ENCODE data around the gene ZNF324. TPM values are rescaled to one million over a fixed set of nuclear protein-coding genes. Genes with fewer than 3 reads are reported as not detected.
"Not testable (repeated sequence)": the region's sequence is repeated elsewhere in the genome, so short reads cannot be mapped to it uniquely, and the experiment has no call there.

ZNF324 gene
- total RNA-seq, 2 experiments from 2014 or later = 4.7 to 7.5 TPM

- Mint-ChIP-seq H3K9me3 (ENCODE audit: low read depth) (peaks cover 14% of the 10 kb centered on the region), H3K4me1 (peaks cover 25% of the 10 kb centered on the region), H3K27ac (peak within 1 kb of the TSS; percentile 55), H3K4me3 (peak within 1 kb of the TSS; percentile 77), H3K36me3 (ENCODE audit: low read depth) (peaks cover 18% of the 10 kb centered on the region), H3K27me3 (peaks cover 15% of the 10 kb centered on the region)
- POLR2A ChIA-PET = interaction anchor here (0.5 to 1.0 kb wide), 5 partner anchors 9 to 52 kb away, joined by 3 to 5 read pairs (median 3); partner anchors contain the start of genes ZNF132 and ZNF324
- peak; percentile 98 for DNase-seq
- intact Hi-C loops (cut with DNase I, micrococcal nuclease) = loop anchor here (1.0 kb wide), 17 partner anchors 11 to 173 kb away; partner anchors contain the start of genes ZNF132 (in 2 of the 2), ERVK3-1 (in 1 of the 2), MZF1 (in 1 of the 2) and ZBTB45 (in 1 of the 2)
- ATAC-seq = peak; percentile 99
- CTCF ChIA-PET = interaction anchor here (0.5 to 1.7 kb wide), 4 partner anchors 62 to 271 kb away, joined by 3 to 6 read pairs (median 4); partner anchors contain the start of gene ZBTB45
These were observed 15.3 kb upstream of the ZNF324 start, which contains the start of gene ZNF324B for GRCh38 chr19:58451358-58452101. Gene ZNF324B (plus strand): TSS chr19:58451622. CDS start chr19:58453702, 2,080 bp downstream.

DNA sequence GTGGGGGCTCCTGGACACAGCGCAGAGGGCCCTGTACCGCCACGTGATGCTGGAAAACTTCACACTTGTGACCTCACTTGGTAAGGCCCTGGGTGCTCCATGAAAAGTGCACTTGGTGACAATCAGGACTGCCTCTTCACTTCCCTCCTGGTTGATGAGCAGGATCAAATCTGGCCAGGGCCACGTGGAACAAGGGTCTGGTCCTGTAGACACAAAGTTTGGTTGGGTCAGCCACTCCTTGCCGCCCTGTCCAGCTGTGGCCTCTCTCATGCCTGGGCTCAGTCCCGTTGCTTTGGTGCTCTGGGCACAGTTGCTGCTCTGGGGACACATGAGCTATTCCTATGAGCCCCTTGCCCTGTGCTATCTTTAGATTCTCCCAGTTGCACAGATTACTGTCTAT lies 13.1 kb upstream of the ZNF324 start:
- H3K9me3 Mint-ChIP-seq (ENCODE audit: low read depth) = peaks cover 7% of the 10 kb centered on the region
- ATAC-seq (no peak), DNase-seq (no peak)
- CTCF ChIA-PET = no interaction called here
- no peak overlapping the region for H3K4me3 Mint-ChIP-seq
- peaks cover 25% of the 10 kb centered on the region for H3K4me1 Mint-ChIP-seq
- H3K27ac Mint-ChIP-seq = no peak overlapping the region
- intact Hi-C loops (cut with DNase I, micrococcal nuclease) = no loop called here
- peaks cover 4% of the 10 kb centered on the region for H3K27me3 Mint-ChIP-seq
- peaks cover 22% of the 10 kb centered on the region for H3K36me3 Mint-ChIP-seq (ENCODE audit: low read depth)
- POLR2A ChIA-PET = interaction anchor here (0.7 kb wide), 1 partner anchor 57 kb away, joined by 3 read pairs; no protein-coding TSS in a partner anchor

GRCh38 chr19:58455306-58455705 lies 11.6 kb upstream of the ZNF324 start:
- ATAC-seq = no peak
- H3K4me3 Mint-ChIP-seq = no peak overlapping the region

DNA sequence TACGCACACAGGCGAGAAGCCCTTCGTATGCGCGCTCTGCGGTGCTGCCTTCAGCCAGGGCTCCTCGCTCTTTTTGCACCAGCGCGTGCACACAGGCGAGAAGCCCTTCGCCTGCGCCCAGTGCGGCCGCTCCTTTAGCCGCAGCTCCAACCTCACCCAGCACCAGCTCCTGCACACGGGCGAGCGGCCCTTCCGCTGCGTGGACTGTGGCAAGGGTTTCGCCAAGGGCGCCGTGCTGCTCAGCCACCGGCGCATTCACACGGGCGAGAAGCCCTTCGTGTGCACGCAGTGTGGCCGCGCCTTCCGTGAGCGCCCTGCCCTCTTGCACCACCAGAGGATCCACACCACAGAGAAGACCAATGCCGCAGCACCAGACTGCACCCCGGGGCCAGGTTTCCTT lies 10.8 kb upstream of the ZNF324 start:
- Mint-ChIP-seq H3K27me3 (no peaks in the 10 kb centered on the region), H3K9me3 (ENCODE audit: low read depth) (no peaks in the 10 kb centered on the region), H3K27ac (no peak overlapping the region), H3K36me3 (ENCODE audit: low read depth) (peaks cover 24% of the 10 kb centered on the region), H3K4me1 (peaks cover 21% of the 10 kb centered on the region), H3K4me3 (no peak overlapping the region)
- ChIA-PET CTCF (no interaction called here), POLR2A (no interaction called here)
- DNase-seq (no peak), ATAC-seq (no peak)
- intact Hi-C loops (cut with DNase I, micrococcal nuclease) = no loop called here

More at GRCh38 chr19:58455306-58455705, 11.6 kb upstream of the ZNF324 start:
- Mint-ChIP-seq H3K27me3 (peaks cover 4% of the 10 kb centered on the region), H3K9me3 (ENCODE audit: low read depth) (no peaks in the 10 kb centered on the region), H3K36me3 (ENCODE audit: low read depth) (peaks cover 24% of the 10 kb centered on the region), H3K4me1 (peaks cover 25% of the 10 kb centered on the region), H3K27ac (no peak overlapping the region)
- ChIA-PET POLR2A (no interaction called here), CTCF (no interaction called here)
- intact Hi-C loops (cut with DNase I, micrococcal nuclease) = no loop called here
- DNase-seq = no peak

GRCh38 chr19:58460039-58460438 lies 6.8 kb upstream of the ZNF324 start:
- H3K9me3 Mint-ChIP-seq (ENCODE audit: low read depth) = no peaks in the 10 kb centered on the region
- no peak overlapping the region for H3K4me3 Mint-ChIP-seq
- H3K4me1 Mint-ChIP-seq = peaks cover 6% of the 10 kb centered on the region
- no peak overlapping the region for H3K27ac Mint-ChIP-seq
- no peaks in the 10 kb centered on the region for H3K27me3 Mint-ChIP-seq
- intact Hi-C loops (cut with DNase I, micrococcal nuclease) = no loop called here
- peak; percentile 72 for ATAC-seq
- ChIA-PET CTCF (interaction anchor here (1.1 kb wide), 1 partner anchor 48 kb away, joined by 3 read pairs; no protein-coding TSS in a partner anchor), POLR2A (no interaction called here)
- H3K36me3 Mint-ChIP-seq (ENCODE audit: low read depth) = peaks cover 16% of the 10 kb centered on the region
- no peak for DNase-seq

DNA sequence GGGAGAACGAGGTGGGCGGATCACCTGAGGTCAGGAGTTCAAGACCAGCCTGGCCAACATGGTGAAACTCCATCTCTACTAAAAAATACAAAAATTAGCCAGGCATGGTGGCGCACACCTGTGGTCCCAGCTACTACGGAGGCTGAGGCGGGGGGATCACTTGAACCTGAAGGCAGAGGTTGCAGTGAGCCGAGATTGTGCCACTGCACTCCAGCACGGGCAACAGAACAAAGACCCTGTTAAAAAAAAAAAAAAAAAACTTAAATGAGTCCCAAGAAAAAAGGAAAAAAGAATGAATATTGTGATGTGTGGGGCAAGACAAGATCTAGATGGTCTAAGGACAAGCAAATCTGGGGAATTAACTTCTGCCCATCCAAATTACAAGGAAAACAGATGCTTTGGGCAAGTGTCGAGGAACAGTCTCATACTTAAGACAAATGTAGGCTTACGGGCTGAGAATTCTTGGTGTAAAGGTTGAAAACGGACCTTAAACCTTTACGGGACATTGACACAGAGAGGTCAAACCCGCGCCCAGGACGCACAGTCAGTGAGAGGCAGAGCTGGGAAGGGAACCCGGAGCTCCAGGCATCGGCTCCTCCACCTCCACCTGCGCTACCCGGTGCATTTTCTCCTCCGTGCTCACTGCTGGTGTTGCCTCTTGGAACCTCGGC lies 656 bp upstream of the ZNF324 start:
- Mint-ChIP-seq H3K9me3 (ENCODE audit: low read depth) (no peaks in the 10 kb centered on the region), H3K27ac (no peak overlapping the region), H3K4me3 (peak overlapping the region; percentile 86), H3K36me3 (ENCODE audit: low read depth) (peaks cover 8% of the 10 kb centered on the region), H3K4me1 (peaks cover 22% of the 10 kb centered on the region), H3K27me3 (peaks cover 2% of the 10 kb centered on the region)
- ATAC-seq = peak; percentile 17
- DNase-seq = no peak
- ChIA-PET POLR2A (interaction anchor here (0.7 kb wide), 1 partner anchor 15 kb away, joined by 3 read pairs; the partner anchor contains the start of gene ZNF324B), CTCF (no interaction called here)
- intact Hi-C loops (cut with DNase I, micrococcal nuclease) = loop anchor here (1.0 to 2.0 kb wide), 13 partner anchors 9 to 188 kb away; partner anchors contain the start of genes ZNF584 (in 2 of the 2), CHMP2A (in 1 of the 2), ERVK3-1 (in 1 of the 2) and MZF1 (in 1 of the 2)

DNA sequence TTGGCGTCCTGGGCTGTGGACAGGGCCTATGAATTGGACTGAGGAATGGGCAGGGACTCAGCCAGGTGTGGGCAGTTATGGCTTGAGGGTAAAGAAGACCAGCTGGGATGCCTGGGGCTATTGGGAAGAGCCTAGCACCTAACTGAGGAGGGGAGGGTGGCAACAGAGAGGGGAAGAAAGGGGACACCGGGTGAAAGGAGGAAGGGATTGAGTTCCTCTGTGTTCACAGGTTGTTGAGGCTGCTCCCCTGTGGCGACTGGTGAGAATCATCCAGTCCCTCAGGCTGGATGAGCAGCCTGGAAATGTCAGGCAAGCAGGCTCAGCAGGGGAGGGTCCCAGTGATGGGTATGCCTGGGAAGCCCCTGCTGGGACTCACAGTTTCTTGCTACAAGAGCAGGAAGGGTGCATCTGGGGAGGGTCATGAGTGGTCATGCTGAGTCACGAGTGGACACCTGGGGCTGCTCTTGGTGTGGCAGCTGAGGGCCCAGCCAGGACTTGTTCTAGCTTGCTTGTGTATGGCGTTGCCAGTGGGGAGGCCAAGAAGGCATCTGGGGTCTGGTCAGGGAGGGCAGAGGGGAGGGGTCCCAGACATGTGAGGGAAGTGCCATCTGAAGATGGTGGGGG lies 1.4 kb downstream of the ZNF324 start:
- ATAC-seq = no peak

GRCh38 chr19:58469241-58470013 lies 2.5 kb downstream of the ZNF324 start:
- Mint-ChIP-seq H3K27me3 (peaks cover 2% of the 10 kb centered on the region), H3K36me3 (ENCODE audit: low read depth) (peaks cover 8% of the 10 kb centered on the region), H3K27ac (no peak overlapping the region), H3K4me1 (peaks cover 23% of the 10 kb centered on the region), H3K4me3 (peak overlapping the region; percentile 86), H3K9me3 (ENCODE audit: low read depth) (no peaks in the 10 kb centered on the region)
- ChIA-PET POLR2A (interaction anchor here (1.0 kb wide), 1 partner anchor 110 kb away, joined by 3 read pairs; no protein-coding TSS in a partner anchor), CTCF (interaction anchor here (0.6 kb wide), 1 partner anchor 21 kb away, joined by 3 read pairs; no protein-coding TSS in a partner anchor)
- DNase-seq = no peak
- intact Hi-C loops (cut with DNase I, micrococcal nuclease) = no loop called here
- no peak for ATAC-seq

More for the DNA sequence above, 1.4 kb downstream of the ZNF324 start:
- Mint-ChIP-seq H3K9me3 (ENCODE audit: low read depth) (no peaks in the 10 kb centered on the region), H3K36me3 (ENCODE audit: low read depth) (peaks cover 10% of the 10 kb centered on the region), H3K27ac (peak overlapping the region; percentile 47), H3K4me1 (peaks cover 22% of the 10 kb centered on the region), H3K27me3 (peaks cover 2% of the 10 kb centered on the region), H3K4me3 (peak overlapping the region; percentile 86)
- ChIA-PET POLR2A (no interaction called here), CTCF (interaction anchor here (0.7 kb wide), 1 partner anchor 96 kb away, joined by 3 read pairs; no protein-coding TSS in a partner anchor)
- DNase-seq = no peak
- intact Hi-C loops (cut with DNase I, micrococcal nuclease) = no loop called here

- CTCF ChIA-PET; H3K9me3 Mint-ChIP-seq (ENCODE audit: low read depth); H3K4me3 Mint-ChIP-seq; H3K36me3 Mint-ChIP-seq (ENCODE audit: low read depth); H3K27ac Mint-ChIP-seq; ATAC-seq; H3K27me3 Mint-ChIP-seq; POLR2A ChIA-PET; intact Hi-C loops (cut with DNase I, micrococcal nuclease); DNase-seq: not testable (repeated sequence)
- H3K4me1 Mint-ChIP-seq = peaks cover 30% of the 10 kb centered on the region
These were observed 4.1 kb downstream of the ZNF324 start for GRCh38 chr19:58470837-58471543.

DNA sequence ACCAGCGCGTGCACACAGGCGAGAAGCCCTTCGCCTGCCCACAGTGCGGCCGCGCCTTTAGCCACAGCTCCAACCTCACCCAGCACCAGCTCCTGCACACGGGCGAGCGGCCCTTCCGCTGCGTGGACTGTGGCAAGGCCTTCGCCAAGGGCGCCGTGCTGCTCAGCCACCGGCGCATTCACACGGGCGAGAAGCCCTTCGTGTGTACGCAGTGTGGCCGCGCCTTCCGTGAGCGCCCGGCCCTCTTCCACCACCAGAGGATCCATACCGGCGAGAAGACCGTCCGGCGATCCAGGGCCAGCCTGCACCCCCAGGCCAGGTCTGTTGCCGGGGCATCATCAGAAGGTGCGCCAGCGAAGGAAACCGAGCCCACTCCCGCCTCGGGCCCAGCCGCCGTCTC lies 4.9 kb downstream of the ZNF324 start:
- H3K4me3 Mint-ChIP-seq = no peak overlapping the region
- H3K27me3 Mint-ChIP-seq = no peaks in the 10 kb centered on the region
- ChIA-PET CTCF (interaction anchor here (0.5 kb wide), 1 partner anchor 627 kb away, joined by 3 read pairs; no protein-coding TSS in a partner anchor), POLR2A (no interaction called here)
- intact Hi-C loops (cut with DNase I, micrococcal nuclease) = no loop called here
- no peaks in the 10 kb centered on the region for H3K9me3 Mint-ChIP-seq (ENCODE audit: low read depth)
- H3K4me1 Mint-ChIP-seq = peaks cover 27% of the 10 kb centered on the region
- H3K36me3 Mint-ChIP-seq (ENCODE audit: low read depth) = peaks cover 8% of the 10 kb centered on the region
- DNase-seq (no peak), ATAC-seq (no peak)
- H3K27ac Mint-ChIP-seq = no peak overlapping the region

All from activated CD4-positive, alpha-beta T cell treated with anti-CD3 and anti-CD28 coated beads for 36 hours (primary cell).